ENCODE measurements around the gene UPK2. TPM values are rescaled to one million over a fixed set of nuclear protein-coding genes. Genes with fewer than 3 reads are reported as not detected.

Gene UPK2
- total and polyA plus RNA-seq, 2 donors (not counting 1 experiment from before 2014, with no cell fraction given): not detected

DNA sequence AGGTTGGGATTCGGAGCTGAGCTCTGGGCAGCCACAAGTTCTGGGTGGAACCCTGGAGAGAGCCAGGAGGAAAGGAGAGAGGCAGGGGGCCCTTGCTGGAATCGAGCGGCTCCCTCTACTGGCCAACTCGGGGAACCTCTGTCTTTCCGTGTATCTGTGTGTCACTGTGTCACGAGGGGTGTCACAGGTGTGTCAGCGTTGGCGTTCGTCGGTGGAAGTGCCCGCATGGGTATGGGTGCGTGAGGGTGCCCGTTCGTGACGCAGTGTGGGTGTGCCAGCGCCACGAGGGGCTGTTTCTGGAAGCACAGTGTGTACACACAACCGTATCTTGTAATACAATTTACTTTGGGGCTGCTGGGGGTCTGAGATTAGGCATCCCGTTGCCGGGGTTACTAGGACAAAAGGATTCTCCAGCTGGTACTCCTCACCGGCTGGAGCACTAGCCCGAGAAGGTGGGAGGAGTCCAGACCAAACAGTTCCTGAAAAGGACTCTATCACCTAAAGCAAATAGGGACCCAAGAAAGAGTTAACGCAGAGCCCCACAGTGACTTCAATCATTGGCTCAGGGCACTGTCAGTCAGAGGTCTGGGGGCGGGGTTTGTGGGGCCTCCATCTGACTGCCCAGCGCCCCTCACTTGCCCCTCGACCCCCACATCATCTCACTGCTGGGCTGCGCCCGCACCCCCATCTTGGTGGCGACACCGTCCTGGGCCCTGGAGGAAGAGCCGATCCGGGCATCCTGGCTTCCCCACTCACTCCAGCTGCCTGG is 27.8 kb upstream of the UPK2 start:
- no peaks in the 10 kb centered on the region for H3K9me3 ChIP-seq (ENCODE audit: control insufficient read depth, insufficient read depth, low read depth, low read length)
- H3K4me3 ChIP-seq (replicated peaks in 1 of 4; ENCODE audit: control extremely low read depth in 1 of 4, insufficient read depth in 1 of 4, low read depth in 3 of 4, low read length in 4 of 4): peak overlapping the region; percentile 67 to 80 (median 76)
- H3K9ac ChIP-seq (ENCODE audit: insufficient read depth, low read length): peak overlapping the region; percentile 38
- H3K4me2 ChIP-seq (ENCODE audit: extremely low read depth, insufficient read depth, low read length): peak overlapping the region; percentile 81
- H4K20me1 ChIP-seq (ENCODE audit: control insufficient read depth, extremely low read depth, insufficient read depth, low read length): no peaks in the 10 kb centered on the region
- H3K79me2 ChIP-seq (ENCODE audit: control insufficient read depth, insufficient read depth, low read length): peaks cover 21% of the 10 kb centered on the region
- peak overlapping the region; percentile 48 for H3K27ac ChIP-seq (ENCODE audit: insufficient read depth, low read length)
- peaks cover 21% of the 10 kb centered on the region for H3K4me1 ChIP-seq (ENCODE audit: control insufficient read depth, extremely low read depth, insufficient read depth, low read length)
- peak overlapping the region; percentile 86 for H2AFZ ChIP-seq (ENCODE audit: low read length)
- H3K27me3 ChIP-seq (ENCODE audit: control insufficient read depth, insufficient read depth, low read length): no peaks in the 10 kb centered on the region
- DNase-seq (ENCODE audit: low read depth in 2 of 2): peak; percentile 92 to 94
- H3K36me3 ChIP-seq (ENCODE audit: control insufficient read depth, insufficient read depth, low read length): no peaks in the 10 kb centered on the region
- TF ChIP-seq, protein P1, sequence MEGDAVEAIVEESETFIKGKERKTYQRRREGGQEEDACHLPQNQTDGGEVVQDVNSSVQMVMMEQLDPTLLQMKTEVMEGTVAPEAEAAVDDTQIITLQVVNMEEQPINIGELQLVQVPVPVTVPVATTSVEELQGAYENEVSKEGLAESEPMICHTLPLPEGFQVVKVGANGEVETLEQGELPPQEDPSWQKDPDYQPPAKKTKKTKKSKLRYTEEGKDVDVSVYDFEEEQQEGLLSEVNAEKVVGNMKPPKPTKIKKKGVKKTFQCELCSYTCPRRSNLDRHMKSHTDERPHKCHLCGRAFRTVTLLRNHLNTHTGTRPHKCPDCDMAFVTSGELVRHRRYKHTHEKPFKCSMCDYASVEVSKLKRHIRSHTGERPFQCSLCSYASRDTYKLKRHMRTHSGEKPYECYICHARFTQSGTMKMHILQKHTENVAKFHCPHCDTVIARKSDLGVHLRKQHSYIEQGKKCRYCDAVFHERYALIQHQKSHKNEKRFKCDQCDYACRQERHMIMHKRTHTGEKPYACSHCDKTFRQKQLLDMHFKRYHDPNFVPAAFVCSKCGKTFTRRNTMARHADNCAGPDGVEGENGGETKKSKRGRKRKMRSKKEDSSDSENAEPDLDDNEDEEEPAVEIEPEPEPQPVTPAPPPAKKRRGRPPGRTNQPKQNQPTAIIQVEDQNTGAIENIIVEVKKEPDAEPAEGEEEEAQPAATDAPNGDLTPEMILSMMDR (conservative IDR thresholded peaks at IDR 0.05 in 1 of 2, IDR thresholded peaks at IDR 0.05 in 1 of 2; ENCODE audit: low read depth in 1 of 2, low read length in 2 of 2): peak; percentile 83 to 95
- TF ChIP-seq EZH2 (IDR thresholded peaks at IDR 0.05; ENCODE audit: low read length, missing control alignments): no peak

- H3K4me2 ChIP-seq (ENCODE audit: extremely low read depth, insufficient read depth, low read length): peak overlapping the region; percentile 81
- no peaks in the 10 kb centered on the region for H3K9me3 ChIP-seq (ENCODE audit: control insufficient read depth, insufficient read depth, low read depth, low read length)
- H3K27me3 ChIP-seq (ENCODE audit: control insufficient read depth, insufficient read depth, low read length): no peaks in the 10 kb centered on the region
- no peaks in the 10 kb centered on the region for H3K36me3 ChIP-seq (ENCODE audit: control insufficient read depth, insufficient read depth, low read length)
- H3K9ac ChIP-seq (ENCODE audit: insufficient read depth, low read length): peak overlapping the region; percentile 42
- peak overlapping the region; percentile 48 for H3K27ac ChIP-seq (ENCODE audit: insufficient read depth, low read length)
- peak overlapping the region; percentile 67 to 80 (median 76) for H3K4me3 ChIP-seq (replicated peaks in 1 of 4; ENCODE audit: control extremely low read depth in 1 of 4, insufficient read depth in 1 of 4, low read depth in 3 of 4, low read length in 4 of 4)
- H2AFZ ChIP-seq (ENCODE audit: low read length): peak overlapping the region; percentile 86
- TF ChIP-seq, protein P1 (conservative IDR thresholded peaks at IDR 0.05 in 1 of 2, IDR thresholded peaks at IDR 0.05 in 1 of 2; ENCODE audit: low read depth in 1 of 2, low read length in 2 of 2): no peak
- TF ChIP-seq EZH2 (IDR thresholded peaks at IDR 0.05; ENCODE audit: low read length, missing control alignments): no peak
- peak; percentile 53 to 70 for DNase-seq (ENCODE audit: low read depth in 2 of 2)
- peaks cover 21% of the 10 kb centered on the region for H3K4me1 ChIP-seq (ENCODE audit: control insufficient read depth, extremely low read depth, insufficient read depth, low read length)
- H3K79me2 ChIP-seq (ENCODE audit: control insufficient read depth, insufficient read depth, low read length): peaks cover 14% of the 10 kb centered on the region
- no peaks in the 10 kb centered on the region for H4K20me1 ChIP-seq (ENCODE audit: control insufficient read depth, extremely low read depth, insufficient read depth, low read length)
Measured at GRCh38 chr11:118928870-118929500, 27.1 kb upstream of the UPK2 start.

GRCh38 chr11:118929501-118930093 is 26.5 kb upstream of the UPK2 start:
- peak overlapping the region; percentile 16 for H3K9ac ChIP-seq (ENCODE audit: insufficient read depth, low read length)
- peaks cover 21% of the 10 kb centered on the region for H3K4me1 ChIP-seq (ENCODE audit: control insufficient read depth, extremely low read depth, insufficient read depth, low read length)
- peaks cover 8% of the 10 kb centered on the region for H3K79me2 ChIP-seq (ENCODE audit: control insufficient read depth, insufficient read depth, low read length)
- H3K36me3 ChIP-seq (ENCODE audit: control insufficient read depth, insufficient read depth, low read length): no peaks in the 10 kb centered on the region
- peak; percentile 81 to 92 for DNase-seq (ENCODE audit: low read depth in 2 of 2)
- peak overlapping the region; percentile 14 for H3K27ac ChIP-seq (ENCODE audit: insufficient read depth, low read length)
- peak overlapping the region; percentile 88 for H3K4me2 ChIP-seq (ENCODE audit: extremely low read depth, insufficient read depth, low read length)
- no peaks in the 10 kb centered on the region for H3K9me3 ChIP-seq (ENCODE audit: control insufficient read depth, insufficient read depth, low read depth, low read length)
- TF ChIP-seq, protein P1 (conservative IDR thresholded peaks at IDR 0.05 in 1 of 2, IDR thresholded peaks at IDR 0.05 in 1 of 2; ENCODE audit: low read depth in 1 of 2, low read length in 2 of 2): no peak
- no peaks in the 10 kb centered on the region for H4K20me1 ChIP-seq (ENCODE audit: control insufficient read depth, extremely low read depth, insufficient read depth, low read length)
- peak overlapping the region; percentile 59 to 80 (median 76) for H3K4me3 ChIP-seq (replicated peaks in 1 of 4; ENCODE audit: control extremely low read depth in 1 of 4, insufficient read depth in 1 of 4, low read depth in 3 of 4, low read length in 4 of 4)
- peak overlapping the region; percentile 55 for H2AFZ ChIP-seq (ENCODE audit: low read length)
- H3K27me3 ChIP-seq (ENCODE audit: control insufficient read depth, insufficient read depth, low read length): no peaks in the 10 kb centered on the region
